H1 (cell line): ENCODE measurements around the gene S100A8. TPM values are rescaled to one million over a fixed set of nuclear protein-coding genes. Genes with fewer than 3 reads are reported as not detected.

Source experiments
- CTCF ChIA-PET: fragments of 300-600 bp; sonication (Branson Sonifier 250); formaldehyde crosslinking; loops from one replicate; lab custom pipeline; 2021; ENCODE audit not compliant: partially characterized antibody; lab: Charles Lee
- POLR2A ChIA-PET: fragments of 300-600 bp; sonication (Branson Sonifier 250); formaldehyde crosslinking; loops from one replicate; lab custom pipeline; 2021; ENCODE audit warnings: inconsistent platforms; ENCODE audit not compliant: partially characterized antibody; lab: Charles Lee
- DNase-seq, 2 experiments: peaks; one replicate each; pipeline versions ENCODE4 v3.0.0 to v3.0.0-alpha.2; 2010 to 2022; ENCODE audit warnings: low spot score in 2 of 2, low read depth in 1 of 2, mixed read lengths in 1 of 2
- FAIRE-seq: peaks from 2 replicates; lab custom pipeline; 2011; peaks lifted over from hg19 to GRCh38; lab: Jason Lieb, UNC
- H2AFZ ChIP-seq: 2 replicates; pipeline ENCODE4 v1.8.1; 2012; ENCODE audit warnings: low read length, inconsistent platforms
- H2AK5ac ChIP-seq: 2 replicates; pipeline ENCODE4 v1.6.1; 2013; ENCODE audit warnings: low read depth, low read length
- H2BK120ac ChIP-seq: replicated peaks from 2 replicates; pipeline ENCODE3; 2013; ENCODE audit warnings: low read depth, low read length, inconsistent platforms
- H2BK12ac ChIP-seq: 2 replicates; pipeline ENCODE4 v1.6.1; 2013; ENCODE audit warnings: low read depth, low read length
- H2BK15ac ChIP-seq: 2 replicates; pipeline ENCODE4 v1.6.1; 2013; ENCODE audit warnings: low read length
- H2BK20ac ChIP-seq: 2 replicates; pipeline ENCODE4 v1.6.1; 2013; ENCODE audit warnings: low read length
- H2BK5ac ChIP-seq: 2 replicates; pipeline ENCODE4 v1.6.1; 2013; ENCODE audit warnings: low read depth, low read length
- H3K14ac ChIP-seq: 2 replicates; pipeline ENCODE4 v1.6.1; 2013; ENCODE audit warnings: inconsistent platforms; ENCODE audit not compliant: insufficient read length
- H3K18ac ChIP-seq: 2 replicates; pipeline ENCODE4 v1.6.1; 2013; ENCODE audit warnings: low read length; ENCODE audit errors: extremely low read depth
- H3K23ac ChIP-seq: 2 replicates; pipeline ENCODE4 v1.6.1; 2013; ENCODE audit warnings: inconsistent platforms; ENCODE audit not compliant: insufficient read length
- H3K23me2 ChIP-seq: 2 replicates; pipeline ENCODE4 v1.6.1; 2013; ENCODE audit warnings: low read depth, low read length
- H3K27ac ChIP-seq: 2 replicates; pipeline ENCODE4 v1.6.1; 2011; ENCODE audit warnings: low read depth, low read length, inconsistent platforms
- H3K27me3 ChIP-seq, 4 experiments: replicated peaks in 1 of 4; 1 replicate in 1 of 4; 2 replicates in 3 of 4; pipeline versions ENCODE4 v1.6.1 to v1.8.1; 2011 to 2013; ENCODE audit warnings: low read length in 3 of 4, mild to moderate bottlenecking in 3 of 4, inconsistent platforms in 2 of 4, mixed read lengths in 2 of 4, moderate library complexity in 1 of 4; ENCODE audit not compliant: control insufficient read depth in 3 of 4, insufficient read depth in 3 of 4; ENCODE audit errors: extremely low read depth in 1 of 4
- H3K36me3 ChIP-seq, 4 experiments: 2 replicates each; pipeline versions ENCODE4 v1.6.1 to v1.8.1; 2011 to 2013; ENCODE audit warnings: mild to moderate bottlenecking in 4 of 4, low read length in 3 of 4, moderate library complexity in 2 of 4, control low read depth in 1 of 4, inconsistent platforms in 1 of 4; ENCODE audit not compliant: insufficient read depth in 4 of 4, control insufficient read depth in 2 of 4
- H3K4ac ChIP-seq: replicated peaks from 2 replicates; pipeline ENCODE3; 2013; ENCODE audit warnings: low read length, low read depth, mixed read lengths, inconsistent platforms; ENCODE audit not compliant: insufficient read length
- H3K4me1 ChIP-seq, 4 experiments: replicated peaks in 1 of 4; 1 replicate in 1 of 4; 2 replicates in 3 of 4; pipeline versions ENCODE4 v1.6.1 to v1.8.1; 2011 to 2013; ENCODE audit warnings: low read length in 3 of 4, inconsistent platforms in 2 of 4, mixed read lengths in 1 of 4; ENCODE audit not compliant: insufficient read depth in 4 of 4, control insufficient read depth in 3 of 4
- H3K4me2 ChIP-seq, 2 experiments: 2 replicates each; pipeline versions ENCODE4 v1.6.1 to v1.8.1; 2011 to 2013; ENCODE audit warnings: low read depth in 2 of 2, low read length in 2 of 2, control low read depth in 1 of 2, inconsistent platforms in 1 of 2, mild to moderate bottlenecking in 1 of 2; ENCODE audit not compliant: insufficient read depth in 1 of 2
- H3K4me3 ChIP-seq, 4 experiments: fragments of 200-600, 300-600 bp in 1 of 4; sonication (generic), shearing (Covaris generic), sonication (Bioruptor Twin) in 1 of 4; 2 replicates each; pipeline versions ENCODE4 v1.5.1 to v1.8.1; 2011 to 2016; ENCODE audit warnings: low read length in 4 of 4, low read depth in 3 of 4, control low read depth in 2 of 4, inconsistent platforms in 2 of 4, mild to moderate bottlenecking in 2 of 4, mixed read lengths in 1 of 4, moderate library complexity in 1 of 4; ENCODE audit not compliant: insufficient read depth in 2 of 4; ENCODE audit errors: extremely low read depth in 1 of 4
- H3K56ac ChIP-seq: replicated peaks from 2 replicates; pipeline ENCODE3; 2013; ENCODE audit warnings: low read depth, mild to moderate bottlenecking, mixed read lengths, low read length, inconsistent platforms; ENCODE audit not compliant: insufficient read length
- H3K79me1 ChIP-seq: 2 replicates; pipeline ENCODE4 v1.6.1; 2013; ENCODE audit warnings: low read depth, low read length, control low read depth
- H3K79me2 ChIP-seq, 2 experiments: 2 replicates each; pipeline versions ENCODE4 v1.6.1 to v1.8.1; 2012 to 2013; ENCODE audit warnings: low read length in 2 of 2, mild to moderate bottlenecking in 2 of 2, inconsistent platforms in 1 of 2; ENCODE audit not compliant: insufficient read depth in 2 of 2, control insufficient read depth in 1 of 2
- H3K9ac ChIP-seq, 4 experiments: replicated peaks in 1 of 4; 1 replicate in 1 of 4; 2 replicates in 3 of 4; pipeline versions ENCODE4 v1.6.1 to v1.8.1; 2011 to 2013; ENCODE audit warnings: low read depth in 3 of 4, low read length in 3 of 4, control low read depth in 2 of 4, mild to moderate bottlenecking in 2 of 4, moderate library complexity in 2 of 4, inconsistent platforms in 1 of 4; ENCODE audit errors: extremely low read depth in 1 of 4
- H3K9me3 ChIP-seq, 2 experiments: 2 replicates each; pipeline versions ENCODE4 v1.6.1 to v1.8.1; 2012 to 2013; ENCODE audit warnings: mild to moderate bottlenecking in 2 of 2, moderate library complexity in 2 of 2, control low read depth in 1 of 2, inconsistent platforms in 1 of 2, low read depth in 1 of 2, low read length in 1 of 2, mixed read lengths in 1 of 2; ENCODE audit not compliant: insufficient read depth in 2 of 2
- H4K20me1 ChIP-seq, 2 experiments: replicated peaks in 1 of 2; 2 replicates each; pipeline versions ENCODE3 to v1.8.1; 2011 to 2013; ENCODE audit warnings: inconsistent platforms in 2 of 2, low read length in 2 of 2, mild to moderate bottlenecking in 1 of 2; ENCODE audit not compliant: insufficient read depth in 2 of 2, control insufficient read depth in 1 of 2
- H4K5ac ChIP-seq: 2 replicates; pipeline ENCODE4 v1.6.1; 2013; ENCODE audit warnings: low read length, low read depth, mixed read lengths, inconsistent platforms; ENCODE audit not compliant: insufficient read length
- H4K8ac ChIP-seq: 2 replicates; pipeline ENCODE4 v1.8.0; 2013; ENCODE audit warnings: mild to moderate bottlenecking, moderate library complexity, low read length, inconsistent platforms; ENCODE audit not compliant: insufficient read depth; ENCODE audit errors: extremely low read depth
- H4K91ac ChIP-seq: replicated peaks from 2 replicates; pipeline ENCODE3; 2013; ENCODE audit warnings: low read length, mixed read lengths, inconsistent platforms; ENCODE audit not compliant: insufficient read length
- CHD1 ChIP-seq: IDR thresholded peaks from 2 replicates; pipeline ENCODE4 v1.6.1; 2012; ENCODE audit warnings: low read depth, low read length, improper control_type of control experiment
- CREB1 ChIP-seq: IDR thresholded peaks from 2 replicates; pipeline ENCODE4 v1.6.1; 2012; ENCODE audit warnings: inconsistent platforms
- EP300 ChIP-seq, 2 experiments: IDR thresholded peaks; 1 replicate in 1 of 2; 2 replicates in 1 of 2; pipeline ENCODE4 v1.6.1; 2011 to 2012; ENCODE audit warnings: low read depth in 2 of 2, low read length in 2 of 2, mild to moderate bottlenecking in 2 of 2, borderline replicate concordance in 1 of 2, inconsistent platforms in 1 of 2, moderate library complexity in 1 of 2
- KDM1A ChIP-seq: fragments of 200-600, 300-600 bp; sonication (generic); IDR thresholded peaks from 2 replicates; pipeline ENCODE4 v1.7.1; 2016; ENCODE audit warnings: mild to moderate bottlenecking, low read length, borderline replicate concordance
- SP1 ChIP-seq: IDR thresholded peaks from 2 replicates; pipeline ENCODE4 v1.6.1; 2011; ENCODE audit warnings: low read depth, low read length
- SP2 ChIP-seq: IDR thresholded peaks from 2 replicates; pipeline ENCODE4 v1.6.1; 2012; ENCODE audit warnings: mild to moderate bottlenecking, low read length, inconsistent platforms
- WGBS, 2 experiments: shearing (Covaris generic) in 1 of 2; methylation state at CpG; one replicate each; pipeline versions ENCODE4 v1.1.6 to v1.1.7; 2013 to 2015; ENCODE audit warnings: low lambda C conversion rate in 2 of 2, mixed read lengths in 2 of 2, inconsistent platforms in 1 of 2, low coverage in 1 of 2, missing lambda C conversion rate in 1 of 2; ENCODE audit not compliant: insufficient replicate concordance in 2 of 2, insufficient coverage in 1 of 2, insufficient read length in 1 of 2; ENCODE audit errors: extremely low coverage in 1 of 2, missing lambda C conversion rate in 1 of 2; 5-methylcytosine and 5-hydroxymethylcytosine counted together
- polyA plus RNA-seq, 7 experiments: library from polyadenylated mRNA; depleted of rRNA in 3 of 7; stranded (reverse) in 5 of 7; unstranded in 2 of 7; fragments of >200 nt in 5 of 7; fragments of 200-250 nt in 2 of 7; gene quantifications; 1 replicate in 5 of 7; 2 replicates in 1 of 7; 4 replicates in 1 of 7; pipeline versions ENCODE4 v1.2.1 to v1.2.3, GENCODE V29; 2011 to 2013; ENCODE audit warnings: missing spikeins in 2 of 7, mixed read lengths in 2 of 7
- total RNA-seq: library from RNA; stranded (reverse); fragmentation: NEBNext Ultra II Directional; extraction: Animal tissue kit (Norgen Biotek cat#: 25700); gene quantifications from 2 replicates; pipeline ENCODE4 v1.2.1, GENCODE V29; 2021

S100A8 gene
- total and polyA plus RNA-seq, 2 of the 8 experiments (the other 6 are each of a cell fraction or from before 2014, with no cell fraction given), result not detected

GRCh38 chr1:153395136-153395685, 4.3 kb upstream of the S100A8 start:
- H2AFZ ChIP-seq, result no peak overlapping the region
- no peak for TF ChIP-seq SP1
- no peak for TF ChIP-seq CHD1
- no peak for TF ChIP-seq EP300 (IDR thresholded peaks at IDR 0.05; ENCODE audit: borderline replicate concordance in 1 of 2, low read depth in 2 of 2, low read length in 2 of 2)
- TF ChIP-seq KDM1A, result no peak
- no peak for TF ChIP-seq SP2
- no peak for TF ChIP-seq CREB1

More at GRCh38 chr1:153395136-153395685, 4.3 kb upstream of the S100A8 start:
- no peak overlapping the region for H3K4ac ChIP-seq
- H3K23me2 ChIP-seq, result no peaks in the 10 kb centered on the region
- no peak overlapping the region for H3K27ac ChIP-seq
- no peak overlapping the region for H3K4me2 ChIP-seq
- H3K27me3 ChIP-seq, result peaks cover 0 to 2% (median 0%) of the 10 kb centered on the region in 4 experiments; a peak in 1 of 7 replicates
- ChIA-PET CTCF (interaction anchor here (0.8 to 6.4 kb wide), 9 partner anchors 9 to 138 kb away, joined by 3 to 63 read pairs (median 5); partner anchors contain the start of gene S100A9), POLR2A (interaction anchor here (1.1 kb wide), 1 partner anchor 87 kb away, joined by 3 read pairs; no protein-coding TSS in a partner anchor)
- no peak overlapping the region for H3K9ac ChIP-seq
- H3K23ac ChIP-seq, result peak overlapping the region; percentile 28
- H2BK5ac ChIP-seq, result no peak overlapping the region
- no peaks in the 10 kb centered on the region for H4K20me1 ChIP-seq
- 90% methylated on average over 7 of the region's 7 CpGs; no CpG with 5 or more reads in 1 of the 2 experiments for WGBS, 2 experiments
- H4K8ac ChIP-seq, result no peak overlapping the region
- H3K14ac ChIP-seq, result no peak overlapping the region
- no peak overlapping the region for H2BK20ac ChIP-seq
- no peak overlapping the region for H3K18ac ChIP-seq
- FAIRE-seq (no peak), DNase-seq (peak in 1 of 2 experiments; percentile 35)
- H2BK12ac ChIP-seq, result no peak overlapping the region
- H4K91ac ChIP-seq, result no peak overlapping the region
- no peaks in the 10 kb centered on the region for H3K4me1 ChIP-seq
- no peak overlapping the region for H2BK120ac ChIP-seq
- H2AK5ac ChIP-seq, result no peak overlapping the region
- H3K79me2 ChIP-seq, result no peaks in the 10 kb centered on the region
- H2BK15ac ChIP-seq, result no peak overlapping the region
- no peaks in the 10 kb centered on the region for H3K79me1 ChIP-seq
- no peak overlapping the region for H3K4me3 ChIP-seq
- H3K36me3 ChIP-seq, result no peaks in the 10 kb centered on the region
- no peak overlapping the region for H3K56ac ChIP-seq
- H3K9me3 ChIP-seq, result no peaks in the 10 kb centered on the region
- H4K5ac ChIP-seq, result no peak overlapping the region
